GM18858 (cell line): Measurements from ENCODE around the gene ALPG.
"Not testable (repeated sequence)": the region's sequence is repeated elsewhere in the genome, so short reads cannot be mapped to it uniquely, and the experiment has no call there.

Experiments
- ATAC-seq: cut with Tn5 transposase; IDR thresholded peaks from one replicate; pipeline ENCODE4 v1.9.1; 2021; ENCODE audit not compliant: unreplicated experiment

ALPG gene

GRCh38 chr2:232418466-232419244 lies 12.0 kb downstream of the ALPG start:
- ATAC-seq: no peak

- ATAC-seq: no peak
Measured at GRCh38 chr2:232419245-232420072, 12.8 kb downstream of the ALPG start.

- no peak for ATAC-seq
Measured at GRCh38 chr2:232420073-232420454, 13.4 kb downstream of the ALPG start.

GRCh38 chr2:232420463-232421188 lies 14.0 kb downstream of the ALPG start:
- no peak for ATAC-seq

- no peak for ATAC-seq
Measured at GRCh38 chr2:232421189-232421785, 14.6 kb downstream of the ALPG start.

- ATAC-seq: no peak
Measured at GRCh38 chr2:232422051-232422450, 15.4 kb downstream of the ALPG start.

- ATAC-seq: not testable (repeated sequence)
Measured at GRCh38 chr2:232422996-232423395, 16.4 kb downstream of the ALPG start.

- not testable (repeated sequence) for ATAC-seq
Measured at GRCh38 chr2:232423407-232423806, 16.8 kb downstream of the ALPG start.

- no peak for ATAC-seq
Measured at GRCh38 chr2:232431705-232432590, 25.3 kb downstream of the ALPG start.

GRCh38 chr2:232432598-232433184 lies 26.0 kb downstream of the ALPG start:
- no peak for ATAC-seq

- ATAC-seq: not testable (repeated sequence)
Measured at GRCh38 chr2:232433622-232434021, 27.0 kb downstream of the ALPG start.

- no peak for ATAC-seq
Measured at GRCh38 chr2:232434091-232434490, 27.4 kb downstream of the ALPG start.

- no peak for ATAC-seq
Measured at GRCh38 chr2:232434563-232435374, 28.1 kb downstream of the ALPG start.

- no peak for ATAC-seq
Measured at GRCh38 chr2:232435375-232435648, 28.7 kb downstream of the ALPG start.

- ATAC-seq: no peak
Measured at GRCh38 chr2:232435805-232436204, 29.2 kb downstream of the ALPG start.

GRCh38 chr2:232436381-232437194 lies 29.9 kb downstream of the ALPG start:
- no peak for ATAC-seq

GRCh38 chr2:232437195-232437571 lies 30.5 kb downstream of the ALPG start:
- no peak for ATAC-seq

GRCh38 chr2:232438091-232438490 lies 31.4 kb downstream of the ALPG start:
- ATAC-seq: no peak
